ENCODE results near the gene GAST. TPM values are rescaled to one million over a fixed set of nuclear protein-coding genes. Genes with fewer than 3 reads are reported as not detected.
A peak's percentile ranks its signal among the peaks of the same experiment; 100 is the strongest.

GAST gene
- total and polyA plus RNA-seq, 9 of the 15 experiments (the other 6 are each of a cell fraction or from before 2014, with no cell fraction given): not detected

- 0 out of 2 replicates have a peak, but pooled peaks have one; percentile 29 for TF ChIP-seq HMGXB4 (CRISPR knock-in tag; IDR thresholded peaks at IDR 0.05)
These were observed 48.0 kb upstream of the GAST start (continued) for GRCh38 chr17:41664172-41664457.

- FAIRE-seq: no peak
- TF ChIP-seq BCOR (IDR thresholded peaks at IDR 0.05) (peak; percentile 96), RCOR1 (IDR thresholded peaks at IDR 0.05; ENCODE audit: borderline replicate concordance in 1 of 2, low read depth in 2 of 2, low read length in 2 of 2) (0 out of 4 replicates have a peak, but pooled peaks of 1 of the 2 experiments have one; percentile 17), RFX5 (IDR thresholded peaks at IDR 0.05; ENCODE audit: low read depth, low read length) (no peak), NR2C2 (CRISPR knock-in tag; IDR thresholded peaks at IDR 0.05) (no peak), NR2C2 (tag; IDR thresholded peaks at IDR 0.05) (peak; percentile 45; the same call in 1 of the 2 replicates), BRD9 (IDR thresholded peaks at IDR 0.05; ENCODE audit: low read depth, partially characterized antibody) (no peak), PCBP1 (IDR thresholded peaks at IDR 0.05; ENCODE audit: low read depth, low read length, poor library complexity, severe bottlenecking) (no peak), ZNF384 (IDR thresholded peaks at IDR 0.05; ENCODE audit: low read depth, low read length) (peak; percentile 54), ZNF77 (CRISPR knock-in tag; IDR thresholded peaks at IDR 0.05) (no peak), ADNP (tag; IDR thresholded peaks at IDR 0.05) (peak; percentile 83), RBM25 (IDR thresholded peaks at IDR 0.05; ENCODE audit: low read depth, low read length, severe bottlenecking) (peak; percentile 92), KDM1A (IDR thresholded peaks at IDR 0.05) (peak; percentile 47 to 73; a peak in 2 of 4 replicates), HDAC2 (IDR thresholded peaks at IDR 0.05) (peak; percentile 71)
- TF ChIP-seq, protein P1, sequence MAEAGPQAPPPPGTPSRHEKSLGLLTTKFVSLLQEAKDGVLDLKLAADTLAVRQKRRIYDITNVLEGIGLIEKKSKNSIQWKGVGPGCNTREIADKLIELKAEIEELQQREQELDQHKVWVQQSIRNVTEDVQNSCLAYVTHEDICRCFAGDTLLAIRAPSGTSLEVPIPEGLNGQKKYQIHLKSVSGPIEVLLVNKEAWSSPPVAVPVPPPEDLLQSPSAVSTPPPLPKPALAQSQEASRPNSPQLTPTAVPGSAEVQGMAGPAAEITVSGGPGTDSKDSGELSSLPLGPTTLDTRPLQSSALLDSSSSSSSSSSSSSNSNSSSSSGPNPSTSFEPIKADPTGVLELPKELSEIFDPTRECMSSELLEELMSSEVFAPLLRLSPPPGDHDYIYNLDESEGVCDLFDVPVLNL (CRISPR knock-in tag; IDR thresholded peaks at IDR 0.05; ENCODE audit: low read depth): no peak
These were observed 47.3 kb upstream of the GAST start for GRCh38 chr17:41664587-41665565.

More at GRCh38 chr17:41664587-41665565, 47.3 kb upstream of the GAST start:
- peak overlapping the region; percentile 39; the same call in 1 of the 2 replicates for H3K4me3 ChIP-seq
- DNase-seq (ENCODE audit: extremely low read depth in 1 of 4, low spot score in 3 of 4) (no peak), ATAC-seq (no peak)
- no peaks in the 10 kb centered on the region for H4K20me1 ChIP-seq (replicated peaks; ENCODE audit: control insufficient read depth, insufficient read depth, low read length)
- CTCF ChIA-PET (ENCODE audit: low intra/inter-chr PET ratio): interaction anchor here (0.6 to 7.4 kb wide), 4 partner anchors 16 to 1306 kb away, joined by 4 to 135 read pairs (median 46); no protein-coding TSS in a partner anchor
- H3K27ac ChIP-seq (ENCODE audit: extremely low read depth, low read depth, low read length): peak overlapping the region; percentile 81; the same call in 2 of the 3 replicates
- POLR2A ChIA-PET: interaction anchor here (0.6 to 12.5 kb wide), 6 partner anchors 11 to 846 kb away, joined by 3 to 124 read pairs (median 4); partner anchors contain the start of gene EIF1
- 32% methylated on average over 10 of the region's 15 CpGs for WGBS (ENCODE audit: insufficient coverage, low coverage, missing lambda C conversion rate)
- H3K36me3 ChIP-seq (ENCODE audit: control insufficient read depth, insufficient read depth, low read length): no peaks in the 10 kb centered on the region
- H2AFZ ChIP-seq (ENCODE audit: low read depth, low read length): peak overlapping the region; percentile 99
- in situ Hi-C loops (cut with MboI) (loop anchor here (5.0 to 25.0 kb wide), 4 partner anchors 118 to 1053 kb away; no protein-coding TSS in a partner anchor), intact Hi-C loops (cut with micrococcal nuclease) (loop anchor here (5.0 to 10.0 kb wide), 3 partner anchors 180 to 1048 kb away; partner anchors contain the start of genes KRT35 and KRT36)
- peak overlapping the region; percentile 72 to 93 for H3K9ac ChIP-seq (ENCODE audit: insufficient read depth in 1 of 2, low read depth in 2 of 2, low read length in 2 of 2)
- H3K27me3 ChIP-seq (ENCODE audit: control insufficient read depth in 2 of 2, insufficient read depth in 2 of 2, low read length in 2 of 2): no peaks in the 10 kb centered on the region
- BruUV-seq (replicated peaks): no TSS peak
- H3K9me1 ChIP-seq (ENCODE audit: control insufficient read depth, insufficient read depth, low read length): peaks cover 2% of the 10 kb centered on the region
- H3K9me3 ChIP-seq (replicated peaks; ENCODE audit: control insufficient read depth, insufficient read depth, low read depth, low read length): no peaks in the 10 kb centered on the region
- peaks cover 40 to 53% of the 10 kb centered on the region in 2 experiments for H3K4me1 ChIP-seq (replicated peaks in 1 of 2; ENCODE audit: control insufficient read depth in 2 of 2, insufficient read depth in 2 of 2, low read length in 2 of 2)
- H3K4me2 ChIP-seq (ENCODE audit: insufficient read depth, low read length): peak overlapping the region; percentile 91
- no peaks in the 10 kb centered on the region; the same call in 2 of the 3 replicates for H3K79me2 ChIP-seq (ENCODE audit: control insufficient read depth, insufficient read depth, low read length)
